ENCODE data around the gene CYBC1.

GRCh38 chr17:82474223-82475010 lies 23.9 kb upstream of the CYBC1 start:
- TF ChIP-seq CTCF (IDR thresholded peaks at IDR 0.05; ENCODE audit: insufficient read depth, low read length) (no peak), REST (IDR thresholded peaks at IDR 0.05; ENCODE audit: insufficient replicate concordance, low read depth) (no peak), POLR2AphosphoS5 (IDR thresholded peaks at IDR 0.05; ENCODE audit: low read depth) (no peak), SPI1 (IDR thresholded peaks at IDR 0.05; ENCODE audit: borderline replicate concordance, low read depth) (no peak)

Measured in HL-60 (cell line).